ENCODE measurements around the gene PRKD3. TPM values are rescaled to one million over a fixed set of nuclear protein-coding genes. Genes with fewer than 3 reads are reported as not detected.

The PRKD3 gene
- total and polyA plus RNA-seq, 9 of the 15 experiments (the other 6 are each of a cell fraction or from before 2014, with no cell fraction given): 4.7 to 26.7 (median 17.0) TPM

DNA sequence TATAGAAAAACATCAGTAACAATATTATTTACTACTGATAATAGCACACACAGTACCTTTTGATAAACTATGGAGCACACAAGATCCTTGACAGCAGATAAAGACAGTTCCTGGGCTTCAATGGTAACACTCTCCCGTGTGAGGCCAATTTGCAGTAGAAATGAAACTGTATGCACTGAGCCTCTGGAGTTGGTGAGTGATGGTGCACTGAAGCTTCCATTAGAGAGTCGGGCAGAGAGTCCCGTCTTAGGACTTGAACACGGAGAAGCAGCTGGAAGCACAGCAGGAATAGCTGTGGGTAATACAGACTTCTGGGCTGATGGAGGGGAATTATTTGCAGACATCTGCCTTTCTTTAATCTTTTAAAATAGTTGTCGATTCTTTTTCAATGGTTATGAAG is 8.5 kb downstream of the PRKD3 start:
- BruUV-seq (replicated peaks): no TSS peak
- no peaks in the 10 kb centered on the region for H3K9me1 ChIP-seq (ENCODE audit: control insufficient read depth, insufficient read depth, low read length)
- no peaks in the 10 kb centered on the region for H3K9me3 ChIP-seq (replicated peaks; ENCODE audit: control insufficient read depth, insufficient read depth, low read depth, low read length)
- ChIA-PET POLR2A (interaction anchor here (0.5 to 1.8 kb wide), 4 partner anchors 9 to 151 kb away, joined by 3 to 5 read pairs (median 3); no protein-coding TSS in a partner anchor), CTCF (ENCODE audit: low intra/inter-chr PET ratio) (no interaction called here)
- no peaks in the 10 kb centered on the region for H3K27me3 ChIP-seq (ENCODE audit: control insufficient read depth in 2 of 2, insufficient read depth in 2 of 2, low read length in 2 of 2)
- peaks cover 19% of the 10 kb centered on the region; the same call in 2 of the 3 replicates for H3K79me2 ChIP-seq (ENCODE audit: control insufficient read depth, insufficient read depth, low read length)
- 73% methylated on average over 5 of the region's 5 CpGs for WGBS (ENCODE audit: insufficient coverage, low coverage, missing lambda C conversion rate)
- in situ Hi-C loops (cut with MboI) (no loop called here), intact Hi-C loops (cut with micrococcal nuclease) (no loop called here)
- no peaks in the 10 kb centered on the region for H4K20me1 ChIP-seq (replicated peaks; ENCODE audit: control insufficient read depth, insufficient read depth, low read length)
- H3K9ac ChIP-seq (ENCODE audit: insufficient read depth in 1 of 2, low read depth in 2 of 2, low read length in 2 of 2): no peak overlapping the region
- DNase-seq (ENCODE audit: extremely low read depth in 1 of 4, low spot score in 3 of 4) (no peak), ATAC-seq (peak; percentile 37; the same call in 1 of the 3 replicates), FAIRE-seq (no peak)
- H3K27ac ChIP-seq (ENCODE audit: extremely low read depth, low read depth, low read length): no peak overlapping the region
- no peaks in the 10 kb centered on the region; a peak in 1 of 5 replicates for H3K4me1 ChIP-seq (replicated peaks in 1 of 2; ENCODE audit: control insufficient read depth in 2 of 2, insufficient read depth in 2 of 2, low read length in 2 of 2)
- H3K4me3 ChIP-seq: no peak overlapping the region
- no peak overlapping the region for H2AFZ ChIP-seq (ENCODE audit: low read depth, low read length)
- peaks cover 6% of the 10 kb centered on the region; the same call in 2 of the 3 replicates for H3K36me3 ChIP-seq (ENCODE audit: control insufficient read depth, insufficient read depth, low read length)
- H3K4me2 ChIP-seq (ENCODE audit: insufficient read depth, low read length): no peak overlapping the region
- TF ChIP-seq MEF2D (tag; conservative IDR thresholded peaks at IDR 0.05; ENCODE audit: low read depth) (no peak), GATAD2A (IDR thresholded peaks at IDR 0.05) (no peak), STAG1 (CRISPR knock-in tag; IDR thresholded peaks at IDR 0.05; ENCODE audit: borderline replicate concordance) (no peak), BDP1 (IDR thresholded peaks at IDR 0.05; ENCODE audit: insufficient read depth, insufficient read length) (no peak), CREBBP (IDR thresholded peaks at IDR 0.05; ENCODE audit: low read depth, low read length) (no peak), CCAR2 (IDR thresholded peaks at IDR 0.05; ENCODE audit: low read depth, low read length) (no peak), HDAC8 (tag; IDR thresholded peaks at IDR 0.05) (no peak), HMG20A (CRISPR knock-in tag; conservative IDR thresholded peaks at IDR 0.05) (no peak), MCM5 (IDR thresholded peaks at IDR 0.05; ENCODE audit: low read depth) (no peak), ATF7 (IDR thresholded peaks at IDR 0.05) (no peak), CHCHD3 (CRISPR knock-in tag; IDR thresholded peaks at IDR 0.05) (no peak), SRSF7 (optimal IDR thresholded peaks at IDR 0.05; ENCODE audit: low read depth, low read length) (no peak), ZKSCAN3 (CRISPR knock-in tag; IDR thresholded peaks at IDR 0.05) (no peak)
- TF ChIP-seq, protein P1, sequence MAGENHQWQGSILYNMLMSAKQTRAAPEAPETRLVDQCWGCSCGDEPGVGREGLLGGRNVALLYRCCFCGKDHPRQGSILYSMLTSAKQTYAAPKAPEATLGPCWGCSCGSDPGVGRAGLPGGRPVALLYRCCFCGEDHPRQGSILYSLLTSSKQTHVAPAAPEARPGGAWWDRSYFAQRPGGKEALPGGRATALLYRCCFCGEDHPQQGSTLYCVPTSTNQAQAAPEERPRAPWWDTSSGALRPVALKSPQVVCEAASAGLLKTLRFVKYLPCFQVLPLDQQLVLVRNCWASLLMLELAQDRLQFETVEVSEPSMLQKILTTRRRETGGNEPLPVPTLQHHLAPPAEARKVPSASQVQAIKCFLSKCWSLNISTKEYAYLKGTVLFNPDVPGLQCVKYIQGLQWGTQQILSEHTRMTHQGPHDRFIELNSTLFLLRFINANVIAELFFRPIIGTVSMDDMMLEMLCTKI (IDR thresholded peaks at IDR 0.05; ENCODE audit: partially characterized antibody): no peak
- TF ChIP-seq, protein P2, sequence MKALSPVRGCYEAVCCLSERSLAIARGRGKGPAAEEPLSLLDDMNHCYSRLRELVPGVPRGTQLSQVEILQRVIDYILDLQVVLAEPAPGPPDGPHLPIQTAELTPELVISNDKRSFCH (CRISPR knock-in tag; IDR thresholded peaks at IDR 0.05): no peak
- TF ChIP-seq, protein P2 (tag; IDR thresholded peaks at IDR 0.05): no peak
- TF ChIP-seq, protein P3, sequence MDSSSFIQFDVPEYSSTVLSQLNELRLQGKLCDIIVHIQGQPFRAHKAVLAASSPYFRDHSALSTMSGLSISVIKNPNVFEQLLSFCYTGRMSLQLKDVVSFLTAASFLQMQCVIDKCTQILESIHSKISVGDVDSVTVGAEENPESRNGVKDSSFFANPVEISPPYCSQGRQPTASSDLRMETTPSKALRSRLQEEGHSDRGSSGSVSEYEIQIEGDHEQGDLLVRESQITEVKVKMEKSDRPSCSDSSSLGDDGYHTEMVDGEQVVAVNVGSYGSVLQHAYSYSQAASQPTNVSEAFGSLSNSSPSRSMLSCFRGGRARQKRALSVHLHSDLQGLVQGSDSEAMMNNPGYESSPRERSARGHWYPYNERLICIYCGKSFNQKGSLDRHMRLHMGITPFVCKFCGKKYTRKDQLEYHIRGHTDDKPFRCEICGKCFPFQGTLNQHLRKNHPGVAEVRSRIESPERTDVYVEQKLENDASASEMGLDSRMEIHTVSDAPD (CRISPR knock-in tag; IDR thresholded peaks at IDR 0.05): no peak
- TF ChIP-seq, protein P4, sequence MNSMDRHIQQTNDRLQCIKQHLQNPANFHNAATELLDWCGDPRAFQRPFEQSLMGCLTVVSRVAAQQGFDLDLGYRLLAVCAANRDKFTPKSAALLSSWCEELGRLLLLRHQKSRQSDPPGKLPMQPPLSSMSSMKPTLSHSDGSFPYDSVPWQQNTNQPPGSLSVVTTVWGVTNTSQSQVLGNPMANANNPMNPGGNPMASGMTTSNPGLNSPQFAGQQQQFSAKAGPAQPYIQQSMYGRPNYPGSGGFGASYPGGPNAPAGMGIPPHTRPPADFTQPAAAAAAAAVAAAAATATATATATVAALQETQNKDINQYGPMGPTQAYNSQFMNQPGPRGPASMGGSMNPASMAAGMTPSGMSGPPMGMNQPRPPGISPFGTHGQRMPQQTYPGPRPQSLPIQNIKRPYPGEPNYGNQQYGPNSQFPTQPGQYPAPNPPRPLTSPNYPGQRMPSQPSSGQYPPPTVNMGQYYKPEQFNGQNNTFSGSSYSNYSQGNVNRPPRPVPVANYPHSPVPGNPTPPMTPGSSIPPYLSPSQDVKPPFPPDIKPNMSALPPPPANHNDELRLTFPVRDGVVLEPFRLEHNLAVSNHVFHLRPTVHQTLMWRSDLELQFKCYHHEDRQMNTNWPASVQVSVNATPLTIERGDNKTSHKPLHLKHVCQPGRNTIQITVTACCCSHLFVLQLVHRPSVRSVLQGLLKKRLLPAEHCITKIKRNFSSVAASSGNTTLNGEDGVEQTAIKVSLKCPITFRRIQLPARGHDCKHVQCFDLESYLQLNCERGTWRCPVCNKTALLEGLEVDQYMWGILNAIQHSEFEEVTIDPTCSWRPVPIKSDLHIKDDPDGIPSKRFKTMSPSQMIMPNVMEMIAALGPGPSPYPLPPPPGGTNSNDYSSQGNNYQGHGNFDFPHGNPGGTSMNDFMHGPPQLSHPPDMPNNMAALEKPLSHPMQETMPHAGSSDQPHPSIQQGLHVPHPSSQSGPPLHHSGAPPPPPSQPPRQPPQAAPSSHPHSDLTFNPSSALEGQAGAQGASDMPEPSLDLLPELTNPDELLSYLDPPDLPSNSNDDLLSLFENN (IDR thresholded peaks at IDR 0.05; ENCODE audit: low read depth in 2 of 2, low read length in 2 of 2): no peak
